ENCODE data around the gene LRRC14B.

DNA sequence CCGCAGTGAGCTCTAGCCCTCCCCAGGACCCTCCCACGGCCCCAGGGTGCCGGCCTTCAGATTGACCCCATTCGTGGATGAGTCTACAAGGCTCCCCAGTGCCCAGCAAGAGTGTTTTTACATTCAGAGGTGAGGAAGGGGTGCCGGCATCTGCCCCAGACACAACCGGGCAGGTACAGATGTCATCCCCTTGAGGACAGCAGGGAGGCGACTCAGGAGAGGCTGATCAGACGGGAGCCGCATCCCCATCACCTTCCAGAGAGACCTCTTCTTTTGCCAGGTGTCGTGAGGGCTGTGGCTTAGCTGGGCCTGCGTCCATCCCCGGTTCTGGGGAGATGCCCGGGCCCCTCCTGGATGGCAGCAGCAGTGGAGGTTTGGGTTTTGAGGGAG is 4.3 kb upstream of the LRRC14B start:
- TF ChIP-seq POLR2A (IDR thresholded peaks at IDR 0.05; ENCODE audit: low read depth, low read length) (no peak), TAF1 (IDR thresholded peaks at IDR 0.05; ENCODE audit: borderline replicate concordance, low read depth, low read length) (no peak)
